ENCODE results near the gene BZW2.
"Not testable (repeated sequence)": the region's sequence is repeated elsewhere in the genome, so short reads cannot be mapped to it uniquely, and the experiment has no call there.

BZW2 gene

GRCh38 chr7:16670731-16671344 is 24.9 kb downstream of the BZW2 start:
- no peak for DNase-seq (ENCODE audit: low read depth, low spot score)

DNA sequence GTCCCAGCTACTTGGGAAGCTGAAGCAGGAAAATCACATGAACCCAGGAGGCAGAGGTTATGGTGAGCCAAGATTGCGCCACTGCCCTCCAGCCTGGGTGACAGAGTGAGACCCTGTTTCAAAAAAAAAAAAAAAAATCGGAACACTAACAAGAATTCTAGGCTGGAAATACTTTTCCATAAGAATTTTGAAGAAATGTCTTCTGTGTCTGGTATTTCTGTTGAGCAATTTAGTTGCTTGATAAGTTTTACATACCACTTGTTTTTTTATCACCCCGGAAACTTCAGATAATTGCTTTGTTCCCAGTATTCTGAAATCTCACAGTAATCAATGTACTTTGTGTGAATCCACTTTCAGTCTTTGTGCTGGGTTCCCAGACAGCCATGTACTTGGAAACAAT is 25.8 kb downstream of the BZW2 start:
- no peak for DNase-seq (ENCODE audit: low read depth, low spot score)

- DNase-seq (ENCODE audit: low read depth, low spot score) = no peak
Observed at GRCh38 chr7:16675277-16675676, 29.3 kb downstream of the BZW2 start.

- no peak for DNase-seq (ENCODE audit: low read depth, low spot score)
Observed at GRCh38 chr7:16677978-16678494, 32.1 kb downstream of the BZW2 start.

DNA sequence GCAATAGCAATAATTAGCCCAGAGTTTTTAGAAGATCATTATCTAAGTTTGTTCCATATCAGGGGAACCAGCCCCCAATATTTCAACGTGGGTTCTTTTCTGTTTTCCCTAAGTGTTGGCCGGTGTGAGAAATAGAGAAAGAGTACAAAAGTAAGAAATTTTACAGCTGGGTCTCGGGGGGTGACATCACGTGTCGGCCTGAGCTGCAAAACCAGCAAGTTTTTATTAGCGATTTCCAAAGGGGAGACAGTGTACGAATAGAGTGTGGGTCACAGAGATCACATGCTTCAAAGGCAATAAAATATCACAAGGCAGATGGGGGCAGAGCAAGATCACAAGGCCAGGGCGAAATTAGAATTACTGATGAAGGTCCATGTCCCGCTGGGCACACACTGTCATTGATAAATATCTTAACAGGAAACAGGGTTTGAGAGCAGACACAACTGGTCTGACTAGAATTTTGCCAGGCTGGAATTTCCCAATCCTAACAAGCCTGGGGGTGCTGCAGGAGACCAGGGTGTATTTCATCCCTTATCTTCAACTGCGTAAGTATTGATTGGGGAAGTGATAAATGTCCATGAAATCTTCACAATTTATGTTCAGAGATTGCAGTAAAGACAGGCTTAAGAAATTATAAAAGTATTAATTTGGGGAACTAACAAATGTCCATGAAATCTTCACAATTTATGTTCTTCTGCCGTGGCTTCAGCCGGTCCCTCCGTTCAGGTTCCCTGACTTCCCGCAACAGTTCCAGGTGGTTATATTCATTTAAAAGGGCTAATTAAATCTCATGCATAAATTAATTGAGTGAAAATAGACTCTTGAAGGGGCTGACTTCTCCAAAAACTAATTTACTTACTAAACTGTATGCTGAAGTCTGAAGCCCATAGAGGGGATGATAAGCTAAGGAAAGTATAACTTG is 32.9 kb downstream of the BZW2 start:
- DNase-seq (ENCODE audit: low read depth, low spot score) = not testable (repeated sequence)

DNA sequence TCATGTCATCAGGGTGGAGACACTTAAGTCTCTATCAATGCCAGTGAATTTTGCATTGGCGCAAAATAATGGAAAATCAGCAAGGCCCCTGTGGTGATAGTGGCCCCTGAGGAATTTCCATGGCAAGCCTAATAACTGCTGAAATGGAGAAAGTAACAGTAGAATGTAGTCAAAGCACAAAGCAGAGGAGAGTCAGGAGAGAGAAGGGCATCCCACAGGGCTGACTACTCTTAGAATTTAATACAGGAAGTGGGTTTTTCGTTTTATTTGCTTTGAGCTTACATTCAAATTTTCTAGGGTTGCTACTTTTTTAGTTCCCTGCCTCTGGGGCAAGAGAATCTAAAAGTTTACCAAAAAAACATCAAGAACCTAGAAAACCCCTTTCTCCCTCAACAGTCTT is 39.0 kb downstream of the BZW2 start:
- DNase-seq (ENCODE audit: low read depth, low spot score) = no peak

DNA sequence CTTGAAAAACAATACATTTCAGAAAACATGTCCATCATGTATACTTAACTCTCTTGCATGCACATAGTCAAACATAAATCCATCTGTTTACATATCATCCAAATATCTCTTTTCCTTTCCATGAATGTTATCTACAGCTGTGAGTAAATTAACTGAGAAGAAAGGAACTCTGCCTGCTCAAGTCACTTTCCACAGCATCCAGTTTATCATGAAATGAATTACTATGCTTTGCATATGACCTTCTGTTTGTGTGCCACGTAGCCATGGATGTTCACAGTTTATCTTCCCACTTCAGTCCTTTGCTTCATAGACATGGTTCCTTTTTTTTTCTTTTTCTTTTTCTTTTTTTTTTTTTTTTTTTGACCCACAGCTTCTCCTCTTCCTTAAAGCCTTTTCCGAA is 39.6 kb downstream of the BZW2 start:
- no peak for DNase-seq (ENCODE audit: low read depth, low spot score)

- DNase-seq (ENCODE audit: low read depth, low spot score) = no peak
Observed at GRCh38 chr7:16688249-16688648, 42.3 kb downstream of the BZW2 start.

GRCh38 chr7:16691241-16691640 is 45.3 kb downstream of the BZW2 start:
- no peak for DNase-seq (ENCODE audit: low read depth, low spot score)

- DNase-seq (ENCODE audit: low read depth, low spot score) = no peak
Observed at GRCh38 chr7:16693601-16694318, 47.8 kb downstream of the BZW2 start.

GRCh38 chr7:16694806-16695205 is 48.8 kb downstream of the BZW2 start:
- DNase-seq (ENCODE audit: low read depth, low spot score) = no peak

GRCh38 chr7:16695621-16696237 is 49.7 kb downstream of the BZW2 start:
- no peak for DNase-seq (ENCODE audit: low read depth, low spot score)

DNA sequence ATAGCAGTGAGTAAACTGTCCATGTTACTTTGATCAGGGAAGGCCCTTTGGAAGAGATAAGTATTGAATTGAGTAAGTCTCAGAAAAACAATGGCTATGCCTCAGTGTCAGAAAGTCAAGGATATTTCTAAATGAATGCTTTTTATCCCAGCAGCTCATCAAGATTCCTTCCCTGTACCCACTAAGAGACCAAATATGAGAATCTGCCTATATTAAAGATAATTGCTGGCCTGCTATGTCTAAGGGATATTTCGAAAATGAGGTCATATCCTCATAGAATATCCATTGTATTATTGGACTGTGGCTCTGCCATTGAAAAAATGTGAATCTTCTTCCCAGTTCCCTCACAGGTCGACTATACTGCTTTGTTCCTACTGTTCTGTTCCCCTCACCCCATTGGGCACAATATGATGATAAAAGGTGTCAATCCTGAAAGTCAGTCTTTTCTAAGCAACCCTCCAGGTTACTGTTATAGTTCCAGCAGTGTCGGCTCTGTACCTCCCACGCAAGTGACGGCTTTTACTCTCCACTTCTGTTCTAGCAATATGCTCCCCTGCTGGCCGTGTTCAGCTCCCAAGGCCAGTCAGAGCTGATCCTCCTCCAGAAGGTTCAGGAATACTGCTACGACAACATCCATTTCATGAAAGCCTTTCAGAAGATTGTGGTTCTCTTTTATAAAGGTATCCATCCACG is 51.7 kb downstream of the BZW2 start:
- DNase-seq (ENCODE audit: low read depth, low spot score) = no peak

DNA sequence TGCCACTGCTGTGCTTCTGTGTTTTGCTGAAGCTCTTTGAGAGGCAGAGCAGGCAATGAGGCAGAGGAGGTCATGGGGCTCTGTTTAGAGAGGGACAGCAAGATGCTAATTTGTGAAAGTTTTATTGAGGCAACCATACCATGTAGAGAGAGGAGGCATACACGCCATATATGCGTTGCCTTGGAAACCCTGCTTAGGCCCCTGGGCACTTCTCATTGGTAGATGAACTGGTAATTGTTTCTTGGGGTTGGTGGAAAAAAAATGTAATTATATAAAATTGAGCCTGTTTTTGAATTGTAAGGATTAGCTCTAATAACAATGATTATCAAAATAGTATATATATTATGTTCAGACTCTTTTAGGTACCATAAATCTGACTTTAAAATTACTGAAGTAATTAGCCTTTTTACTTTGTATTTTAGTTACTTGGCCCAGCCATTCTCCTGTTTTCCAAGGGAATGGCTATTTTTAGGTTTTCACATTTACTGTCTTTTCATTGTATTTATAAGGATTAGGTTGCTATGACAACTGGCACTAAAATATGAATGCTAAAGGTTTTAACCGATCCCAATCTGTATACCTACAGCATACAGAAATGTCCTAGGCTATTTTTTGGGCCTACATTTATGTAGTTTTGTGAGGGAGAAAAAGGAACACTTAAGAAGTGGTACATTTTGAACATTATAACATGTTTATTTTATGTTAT is 52.4 kb downstream of the BZW2 start:
- no peak for DNase-seq (ENCODE audit: low read depth, low spot score)

- no peak for DNase-seq (ENCODE audit: low read depth, low spot score)
Observed at GRCh38 chr7:16702441-16702840, 56.5 kb downstream of the BZW2 start.

DNA sequence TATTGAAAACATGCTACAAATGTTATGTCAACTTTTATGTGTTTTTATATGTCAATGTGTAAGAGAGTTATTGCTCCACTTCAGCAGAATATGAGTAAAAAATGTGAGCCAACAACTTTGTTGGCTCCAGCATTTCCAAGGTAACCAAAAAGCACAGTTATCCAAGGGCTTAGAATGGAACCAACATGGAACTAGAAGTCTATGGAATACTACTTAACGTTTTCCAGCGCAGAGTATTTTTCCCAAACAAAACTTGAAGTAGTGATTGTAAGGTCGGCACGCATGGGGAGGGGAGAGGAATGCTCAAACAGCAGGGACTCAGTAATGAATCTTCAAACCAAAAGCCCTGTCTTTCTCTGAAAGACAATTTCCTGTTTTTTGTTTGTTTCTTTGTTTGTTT is 62.5 kb downstream of the BZW2 start:
- DNase-seq (ENCODE audit: low read depth, low spot score) = no peak

DNA sequence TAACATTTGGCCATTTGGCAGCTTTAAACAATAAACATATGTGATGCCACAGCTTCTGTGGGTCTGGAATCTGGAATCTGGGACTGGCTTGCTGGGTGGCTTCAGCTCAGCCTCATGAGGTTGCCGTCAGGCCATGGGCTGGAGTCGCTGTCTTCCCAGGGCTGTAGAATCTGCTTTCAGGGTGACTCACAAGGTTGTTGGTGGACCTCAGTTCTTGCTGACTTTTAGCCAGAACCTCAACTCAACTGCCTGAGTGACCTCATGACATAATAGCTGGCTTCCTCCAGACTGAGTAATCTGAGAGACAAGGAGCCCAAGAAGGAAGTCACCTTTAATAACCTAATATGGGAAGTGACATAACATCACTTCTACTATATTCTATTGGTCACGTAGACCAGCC is 63.0 kb downstream of the BZW2 start:
- DNase-seq (ENCODE audit: low read depth, low spot score) = no peak

- DNase-seq (ENCODE audit: low read depth, low spot score) = no peak
Observed at GRCh38 chr7:16710651-16711050, 64.7 kb downstream of the BZW2 start.

- no peak for DNase-seq (ENCODE audit: low read depth, low spot score)
Observed at GRCh38 chr7:16711730-16712129, 65.7 kb downstream of the BZW2 start.

GRCh38 chr7:16712916-16713315 is 66.9 kb downstream of the BZW2 start:
- no peak for DNase-seq (ENCODE audit: low read depth, low spot score)

DNA sequence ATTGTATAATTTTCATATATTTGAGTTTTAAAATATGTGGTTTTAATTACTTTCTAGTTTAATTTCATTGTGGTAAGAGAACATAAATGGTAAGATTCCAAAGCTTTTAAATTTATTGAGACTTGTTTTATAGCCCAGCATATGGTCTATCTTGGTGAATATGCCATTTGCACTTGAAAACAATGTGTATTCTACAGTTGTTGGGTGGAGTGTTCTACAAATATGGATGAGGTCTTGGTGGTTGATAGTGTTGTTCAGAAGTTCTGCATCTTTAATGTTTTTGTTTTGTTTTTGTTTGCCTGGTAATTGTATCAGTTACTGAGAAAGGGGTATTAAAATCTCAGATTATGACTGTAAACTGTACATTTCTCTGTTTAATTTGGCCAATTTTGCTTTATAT is 69.9 kb downstream of the BZW2 start:
- no peak for DNase-seq (ENCODE audit: low read depth, low spot score)
